ENCODE results near the gene NACA. TPM values are rescaled to one million over a fixed set of nuclear protein-coding genes. Genes with fewer than 3 reads are reported as not detected.
A peak's percentile ranks its signal among the peaks of the same experiment; 100 is the strongest.
"Not testable (repeated sequence)": the region's sequence is repeated elsewhere in the genome, so short reads cannot be mapped to it uniquely, and the experiment has no call there.

The NACA gene
- total RNA-seq = 100 to 1,000 TPM; 322 to 563 TPM

DNA sequence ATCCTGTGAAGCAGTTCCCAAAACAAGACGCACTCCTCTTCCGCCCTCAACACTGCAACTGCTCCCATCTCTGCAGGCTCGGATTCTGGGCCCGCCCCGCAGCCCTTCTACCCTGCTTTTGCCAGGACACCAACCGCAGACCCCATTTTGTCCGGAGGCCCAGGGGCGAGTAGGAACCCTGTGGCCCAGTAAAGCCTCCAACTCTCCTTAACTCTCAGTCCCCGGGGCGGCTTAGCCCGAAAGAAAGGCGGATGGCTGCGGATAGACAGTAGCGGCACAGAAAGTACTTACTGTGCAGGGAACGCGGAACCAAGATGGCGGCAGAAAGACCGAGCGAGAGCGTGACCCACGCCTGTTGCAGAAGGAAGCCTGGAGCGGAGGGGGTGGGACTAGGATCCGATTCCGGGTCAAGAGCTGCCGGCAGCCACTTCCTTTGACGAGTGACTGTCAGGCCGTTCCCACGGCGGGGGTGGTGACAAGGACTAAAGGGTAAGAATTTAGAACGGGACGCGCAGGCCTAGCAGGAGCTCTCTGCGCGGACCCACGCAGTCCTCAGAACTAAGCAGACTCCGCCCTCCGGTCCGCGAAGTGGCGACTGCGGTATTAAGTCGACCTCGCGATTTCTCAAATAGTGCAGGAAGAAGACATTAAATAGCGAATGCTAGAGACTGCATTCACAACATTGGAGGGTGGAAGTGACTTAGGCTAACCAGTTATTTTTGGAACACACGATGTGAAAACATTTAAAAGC is at the start of gene NACA:
Gene NACA (minus strand): TSS at position 328 of the 751 bp plus-strand sequence. CDS start 778 bp downstream, outside the sequence.
- ATAC-seq (peak; percentile 98 to 99), DNase-seq (ENCODE audit: low spot score) (peak; percentile 100)
- Mint-ChIP-seq H3K27ac (peak within 1 kb of the TSS; percentile 94 to 95), H3K36me3 (peaks cover 38% of the 10 kb centered on the region), H3K9me3 (no peaks in the 10 kb centered on the region), H3K4me1 (ENCODE audit: low read depth in 2 of 2) (peaks cover 36 to 49% of the 10 kb centered on the region in 2 donors), H3K27me3 (no peaks in the 10 kb centered on the region), H3K4me3 (peak within 1 kb of the TSS; percentile 96)

- ATAC-seq (no peak), DNase-seq (ENCODE audit: low spot score) (no peak)
- H3K27me3 Mint-ChIP-seq = no peaks in the 10 kb centered on the region
- no peaks in the 10 kb centered on the region for H3K36me3 Mint-ChIP-seq
- H3K4me1 Mint-ChIP-seq (ENCODE audit: low read depth in 2 of 2) = no peaks in the 10 kb centered on the region
- H3K27ac Mint-ChIP-seq = no peak overlapping the region
- no peak overlapping the region for H3K4me3 Mint-ChIP-seq
- no peaks in the 10 kb centered on the region for H3K9me3 Mint-ChIP-seq
Measured at GRCh38 chr12:56773113-56773512, 48.0 kb upstream of the NACA start.

- Mint-ChIP-seq H3K9me3 (no peaks in the 10 kb centered on the region), H3K36me3 (no peaks in the 10 kb centered on the region), H3K4me1 (ENCODE audit: low read depth in 2 of 2) (no peaks in the 10 kb centered on the region), H3K4me3 (no peak overlapping the region), H3K27ac (no peak overlapping the region), H3K27me3 (no peaks in the 10 kb centered on the region)
- ATAC-seq (no peak), DNase-seq (ENCODE audit: low spot score) (no peak)
Measured at GRCh38 chr12:56772625-56773024, 47.5 kb upstream of the NACA start.

- Mint-ChIP-seq H3K27ac (no peak overlapping the region), H3K4me1 (ENCODE audit: low read depth in 2 of 2) (peaks cover 0 to 2% of the 10 kb centered on the region in 2 donors), H3K4me3 (no peak overlapping the region), H3K27me3 (peaks cover 0 to 6% of the 10 kb centered on the region in 2 donors), H3K9me3 (no peaks in the 10 kb centered on the region), H3K36me3 (no peaks in the 10 kb centered on the region)
- DNase-seq (ENCODE audit: low spot score) (no peak), ATAC-seq (no peak)
Measured at GRCh38 chr12:56769868-56770267, 44.8 kb upstream of the NACA start.

- ATAC-seq (no peak), DNase-seq (ENCODE audit: low spot score) (no peak)
- Mint-ChIP-seq H3K4me1 (ENCODE audit: low read depth in 2 of 2) (peaks cover 0 to 2% of the 10 kb centered on the region in 2 donors), H3K4me3 (no peak overlapping the region), H3K9me3 (no peaks in the 10 kb centered on the region), H3K27me3 (peaks cover 0 to 6% of the 10 kb centered on the region in 2 donors), H3K27ac (no peak overlapping the region), H3K36me3 (no peaks in the 10 kb centered on the region)
Measured at GRCh38 chr12:56768424-56768823, 43.3 kb upstream of the NACA start.

DNA sequence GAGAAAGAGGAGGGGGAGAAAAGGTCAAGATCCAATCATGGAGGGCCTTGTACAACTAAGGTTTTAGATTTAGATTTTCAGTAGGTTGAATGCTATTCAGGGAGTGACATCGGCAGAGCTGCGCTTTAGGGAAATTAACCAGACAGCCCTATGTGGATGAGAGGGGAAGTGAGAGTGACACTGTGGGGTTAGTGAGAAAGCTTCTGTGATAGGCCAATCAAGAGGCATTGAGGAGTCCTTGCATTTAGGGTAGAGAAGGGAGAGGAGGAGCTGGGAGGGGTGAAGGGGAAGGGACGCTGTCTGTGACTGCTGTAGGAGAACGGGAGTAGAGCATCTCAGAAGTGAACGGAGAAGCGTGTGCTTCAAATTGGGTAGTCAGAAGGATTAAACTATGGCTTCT is 41.4 kb upstream of the NACA start:
- no peaks in the 10 kb centered on the region for H3K9me3 Mint-ChIP-seq
- no peak overlapping the region for H3K27ac Mint-ChIP-seq
- no peak for ATAC-seq
- H3K4me1 Mint-ChIP-seq (ENCODE audit: low read depth in 2 of 2) = peaks cover 5% of the 10 kb centered on the region in 2 donors
- no peak overlapping the region for H3K4me3 Mint-ChIP-seq
- H3K27me3 Mint-ChIP-seq = peaks cover 0 to 11% of the 10 kb centered on the region in 2 donors
- H3K36me3 Mint-ChIP-seq = no peaks in the 10 kb centered on the region
- DNase-seq (ENCODE audit: low spot score) = no peak

- H3K9me3 Mint-ChIP-seq = no peaks in the 10 kb centered on the region
- H3K36me3 Mint-ChIP-seq = no peaks in the 10 kb centered on the region
- DNase-seq (ENCODE audit: low spot score) = no peak
- H3K27me3 Mint-ChIP-seq = peaks cover 0 to 17% of the 10 kb centered on the region in 2 donors
- H3K4me1 Mint-ChIP-seq (ENCODE audit: low read depth in 2 of 2) = peaks cover 5% of the 10 kb centered on the region in 2 donors
- no peak overlapping the region for H3K4me3 Mint-ChIP-seq
- ATAC-seq = no peak
- no peak overlapping the region for H3K27ac Mint-ChIP-seq
Measured at GRCh38 chr12:56763753-56764657, 38.9 kb upstream of the NACA start.

DNA sequence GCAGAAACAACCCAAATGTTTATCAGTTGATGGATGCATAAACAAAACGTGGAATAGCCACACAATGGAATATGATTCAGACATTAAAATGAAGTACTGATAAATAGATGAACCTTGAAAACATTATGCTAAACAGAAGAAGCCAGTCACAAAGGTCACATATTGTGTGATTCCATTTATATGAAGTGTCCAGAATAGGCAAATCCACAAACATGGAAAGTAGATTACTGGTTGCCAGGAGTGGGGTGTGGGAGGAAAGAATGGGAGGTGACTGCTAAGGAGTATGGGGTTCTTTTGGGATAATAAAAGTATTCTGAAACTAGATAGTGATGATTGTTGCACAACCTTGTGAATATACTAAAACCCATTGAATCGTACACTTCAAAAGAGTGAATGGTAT is 36.7 kb upstream of the NACA start:
- Mint-ChIP-seq H3K27ac (no peak overlapping the region), H3K36me3 (no peaks in the 10 kb centered on the region), H3K27me3 (peaks cover 0 to 21% of the 10 kb centered on the region in 2 donors), H3K4me3 (no peak overlapping the region), H3K9me3 (no peaks in the 10 kb centered on the region), H3K4me1 (ENCODE audit: low read depth in 2 of 2) (peaks cover 5% of the 10 kb centered on the region in 2 donors)
- ATAC-seq (no peak), DNase-seq (ENCODE audit: low spot score) (no peak)

GRCh38 chr12:56760460-56760859 is 35.4 kb upstream of the NACA start:
- no peak overlapping the region for H3K27ac Mint-ChIP-seq
- DNase-seq (ENCODE audit: low spot score) (no peak), ATAC-seq (no peak)
- peaks cover 2 to 5% of the 10 kb centered on the region in 2 donors for H3K4me1 Mint-ChIP-seq (ENCODE audit: low read depth in 2 of 2)
- H3K9me3 Mint-ChIP-seq = no peaks in the 10 kb centered on the region
- no peaks in the 10 kb centered on the region for H3K36me3 Mint-ChIP-seq
- no peak overlapping the region for H3K4me3 Mint-ChIP-seq
- H3K27me3 Mint-ChIP-seq = peaks cover 0 to 15% of the 10 kb centered on the region in 2 donors

DNA sequence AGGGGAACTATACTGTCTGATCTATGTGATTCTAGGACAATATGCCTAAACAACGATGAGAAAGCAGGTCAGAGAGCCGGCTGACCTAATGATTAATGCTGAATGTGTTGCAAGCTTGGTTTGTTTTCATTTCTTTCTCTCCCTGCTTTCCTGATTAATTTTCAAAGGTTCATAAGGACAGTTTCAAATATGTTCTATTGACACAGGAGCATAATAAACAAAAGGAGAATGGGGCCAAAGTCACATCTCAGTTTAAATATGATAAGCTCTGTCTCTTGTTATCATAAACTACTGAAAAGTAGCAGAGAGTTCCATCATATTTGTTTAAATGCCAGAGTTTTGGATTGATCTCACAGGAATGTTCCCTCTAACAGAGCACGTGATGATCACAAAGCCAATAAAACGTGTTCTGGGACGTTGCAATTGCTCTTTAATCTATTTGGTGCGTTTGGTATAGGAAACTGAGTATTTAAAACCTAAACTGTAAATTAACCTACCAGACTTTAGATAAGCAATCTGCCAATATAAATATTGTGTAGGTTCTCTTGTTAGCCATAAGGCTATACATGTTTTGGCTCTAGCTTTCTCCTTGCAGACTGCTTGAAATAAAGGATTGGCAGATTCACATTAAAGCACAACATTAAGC is 34.3 kb upstream of the NACA start:
- Mint-ChIP-seq H3K4me1 (ENCODE audit: low read depth in 2 of 2) (peaks cover 2 to 5% of the 10 kb centered on the region in 2 donors), H3K9me3 (no peaks in the 10 kb centered on the region), H3K27me3 (peaks cover 0 to 15% of the 10 kb centered on the region in 2 donors), H3K4me3 (no peak overlapping the region), H3K27ac (no peak overlapping the region), H3K36me3 (no peaks in the 10 kb centered on the region)
- ATAC-seq = no peak
- DNase-seq (ENCODE audit: low spot score) = no peak

DNA sequence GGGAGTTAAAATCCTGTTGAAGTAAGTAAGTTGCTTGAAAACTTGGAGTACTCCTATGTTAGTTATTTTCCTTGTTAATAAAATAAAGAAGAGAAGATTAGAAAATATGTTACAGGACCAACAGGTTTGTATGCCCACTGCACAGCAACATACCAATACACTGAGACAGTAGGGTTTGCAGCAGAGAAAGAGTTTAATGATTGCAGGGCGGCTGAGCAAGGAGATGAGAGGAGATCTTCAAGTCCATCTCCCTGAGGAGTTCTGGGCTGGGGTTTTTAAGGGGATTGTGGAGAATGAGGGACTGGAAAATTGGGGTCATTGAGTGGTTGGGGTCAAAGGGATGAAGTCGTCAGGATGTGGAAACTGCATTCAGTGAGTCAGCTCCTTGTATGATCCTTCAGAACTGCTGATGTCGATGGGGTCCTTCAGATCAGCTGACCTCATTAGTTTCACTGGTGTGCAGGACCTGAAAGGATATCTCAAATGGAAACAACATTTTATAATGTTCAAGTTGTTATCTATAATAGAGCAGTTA is 33.7 kb upstream of the NACA start:
- H3K4me3 Mint-ChIP-seq = no peak overlapping the region
- H3K27me3 Mint-ChIP-seq = peaks cover 0 to 15% of the 10 kb centered on the region in 2 donors
- no peak overlapping the region for H3K27ac Mint-ChIP-seq
- DNase-seq (ENCODE audit: low spot score) (no peak), ATAC-seq (no peak)
- no peaks in the 10 kb centered on the region for H3K36me3 Mint-ChIP-seq
- H3K9me3 Mint-ChIP-seq = no peaks in the 10 kb centered on the region
- H3K4me1 Mint-ChIP-seq (ENCODE audit: low read depth in 2 of 2) = peaks cover 2 to 5% of the 10 kb centered on the region in 2 donors

DNA sequence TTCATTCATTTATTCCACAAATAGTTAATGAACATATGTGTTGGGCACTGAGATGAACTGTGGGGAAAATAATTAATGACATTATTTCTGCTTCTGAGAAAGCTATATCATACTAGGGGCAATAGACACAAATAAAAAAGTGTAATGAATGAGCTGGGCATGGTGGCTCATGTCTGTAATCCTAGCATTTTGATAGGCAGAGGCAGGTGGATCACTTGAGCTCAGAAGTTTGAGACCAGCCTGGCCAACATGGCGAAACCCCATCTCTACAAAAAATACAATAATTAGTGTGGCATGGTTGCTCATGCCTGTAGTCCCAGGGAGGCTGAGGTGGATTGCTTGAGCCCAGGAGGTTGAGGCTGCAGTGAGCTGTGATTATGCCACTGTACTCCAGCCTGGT is 32.9 kb upstream of the NACA start:
- not testable (repeated sequence) for H3K36me3 Mint-ChIP-seq; H3K4me3 Mint-ChIP-seq; DNase-seq (ENCODE audit: low spot score); H3K9me3 Mint-ChIP-seq; ATAC-seq; H3K27ac Mint-ChIP-seq; H3K4me1 Mint-ChIP-seq (ENCODE audit: low read depth in 2 of 2)
- H3K27me3 Mint-ChIP-seq = peaks cover 0 to 12% of the 10 kb centered on the region in 2 donors

GRCh38 chr12:56753566-56753965 is 28.5 kb upstream of the NACA start:
- Mint-ChIP-seq H3K9me3 (no peaks in the 10 kb centered on the region), H3K4me1 (ENCODE audit: low read depth in 2 of 2) (peaks cover 20 to 33% of the 10 kb centered on the region in 2 donors), H3K4me3 (peak overlapping the region; percentile 43), H3K27ac (peak overlapping the region in 1 of 2 donors; percentile 13), H3K27me3 (no peaks in the 10 kb centered on the region), H3K36me3 (peaks cover 7% of the 10 kb centered on the region)
- ATAC-seq = no peak
- DNase-seq (ENCODE audit: low spot score) = no peak

Measured in natural killer cell treated with Interleukin-12 subunit alpha and Interleukin-12 subunit beta and Interleukin-15 and Interleukin-18, amount 100 ng/mL, for 72 hours (primary cell).